ENCODE results near the gene BABAM1.

DNA sequence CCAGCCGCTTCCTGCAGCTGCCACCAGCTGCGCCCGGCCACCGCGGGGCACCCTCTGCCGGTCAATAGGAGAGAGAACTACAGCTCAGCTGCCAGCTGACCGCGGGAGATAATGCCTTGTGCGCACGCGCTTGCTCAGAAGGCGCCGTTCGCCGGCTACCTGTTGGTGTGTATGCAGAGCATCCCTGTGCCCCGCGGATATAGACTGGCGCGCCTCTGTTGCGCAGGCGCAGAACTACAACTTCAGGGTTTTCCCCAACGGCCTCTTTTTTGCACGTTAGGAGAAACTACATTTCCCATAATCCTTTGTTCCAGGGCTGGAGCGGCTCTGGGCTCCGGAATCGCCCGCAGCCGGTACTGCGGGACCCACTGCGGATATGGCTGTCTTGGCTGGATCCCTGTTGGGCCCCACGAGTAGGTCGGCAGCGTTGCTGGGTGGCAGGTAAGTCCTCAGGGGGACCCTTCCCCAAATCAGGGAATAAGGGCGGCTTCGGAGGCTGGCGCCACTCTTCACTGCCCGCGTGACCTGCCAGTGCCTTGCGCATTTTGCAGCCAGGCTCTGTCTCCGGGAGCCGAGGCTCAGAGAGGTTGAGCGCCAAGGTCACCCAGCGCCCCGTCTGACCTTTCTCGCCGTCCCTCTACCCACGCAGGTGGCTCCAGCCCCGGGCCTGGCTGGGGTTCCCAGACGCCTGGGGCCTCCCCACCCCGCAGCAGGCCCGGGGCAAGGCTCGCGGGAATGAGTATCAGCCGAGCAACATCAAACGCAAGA is 38.5 kb downstream of the BABAM1 start, which contains the start of gene MRPL34:
- TF ChIP-seq, protein P1, sequence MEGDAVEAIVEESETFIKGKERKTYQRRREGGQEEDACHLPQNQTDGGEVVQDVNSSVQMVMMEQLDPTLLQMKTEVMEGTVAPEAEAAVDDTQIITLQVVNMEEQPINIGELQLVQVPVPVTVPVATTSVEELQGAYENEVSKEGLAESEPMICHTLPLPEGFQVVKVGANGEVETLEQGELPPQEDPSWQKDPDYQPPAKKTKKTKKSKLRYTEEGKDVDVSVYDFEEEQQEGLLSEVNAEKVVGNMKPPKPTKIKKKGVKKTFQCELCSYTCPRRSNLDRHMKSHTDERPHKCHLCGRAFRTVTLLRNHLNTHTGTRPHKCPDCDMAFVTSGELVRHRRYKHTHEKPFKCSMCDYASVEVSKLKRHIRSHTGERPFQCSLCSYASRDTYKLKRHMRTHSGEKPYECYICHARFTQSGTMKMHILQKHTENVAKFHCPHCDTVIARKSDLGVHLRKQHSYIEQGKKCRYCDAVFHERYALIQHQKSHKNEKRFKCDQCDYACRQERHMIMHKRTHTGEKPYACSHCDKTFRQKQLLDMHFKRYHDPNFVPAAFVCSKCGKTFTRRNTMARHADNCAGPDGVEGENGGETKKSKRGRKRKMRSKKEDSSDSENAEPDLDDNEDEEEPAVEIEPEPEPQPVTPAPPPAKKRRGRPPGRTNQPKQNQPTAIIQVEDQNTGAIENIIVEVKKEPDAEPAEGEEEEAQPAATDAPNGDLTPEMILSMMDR (optimal IDR thresholded peaks at IDR 0.05 in 1 of 3, IDR thresholded peaks at IDR 0.05 in 1 of 3, conservative IDR thresholded peaks at IDR 0.05 in 1 of 3; ENCODE audit: extremely low read depth in 1 of 3, insufficient read depth in 2 of 3, low read length in 3 of 3), result peak; percentile 83 to 96 (median 93)
- TF ChIP-seq EZH2 (IDR thresholded peaks at IDR 0.05; ENCODE audit: low read length), result no peak

Measured in keratinocyte (primary cell).